Mononuclear cell (primary cell): ENCODE data around the gene ETS2. TPM values are rescaled to one million over a fixed set of nuclear protein-coding genes. Genes with fewer than 3 reads are reported as not detected.

Experiments used
- H3K27me3 ChIP-seq: 2 replicates; pipeline ENCODE4 v1.6.0; 2011; ENCODE audit warnings: low read length, control low read depth; ENCODE audit not compliant: insufficient read depth
- H3K4me1 ChIP-seq: 2 replicates; pipeline ENCODE4 v1.5.1; 2011; ENCODE audit warnings: mild to moderate bottlenecking, low read length, control low read depth; ENCODE audit not compliant: insufficient read depth
- H3K4me3 ChIP-seq: 2 replicates; pipeline ENCODE4 v1.5.1; 2011; ENCODE audit warnings: mild to moderate bottlenecking, low read length, moderate library complexity
- H3K9me3 ChIP-seq: 2 replicates; pipeline ENCODE4 v1.5.1; 2011; ENCODE audit warnings: low read depth, mild to moderate bottlenecking, control low read depth, low read length
- total RNA-seq: library from RNA; depleted of rRNA; stranded (reverse); fragments of >200 nt; gene quantifications from one replicate; pipeline ENCODE4 v1.2.3, GENCODE V29; 2012

ETS2 gene
- total RNA-seq, 1 donor = 64.1 TPM

GRCh38 chr21:38790961-38791360, 14.8 kb upstream of the ETS2 start:
- Histone ChIP-seq H3K4me3 (no peak overlapping the region), H3K9me3 (no peaks in the 10 kb centered on the region), H3K4me1 (peaks cover 4% of the 10 kb centered on the region), H3K27me3 (no peaks in the 10 kb centered on the region)

GRCh38 chr21:38792676-38793459, 12.9 kb upstream of the ETS2 start:
- peaks cover 4% of the 10 kb centered on the region for H3K4me1 ChIP-seq

GRCh38 chr21:38793926-38794713, 11.6 kb upstream of the ETS2 start:
- Histone ChIP-seq H3K4me3 (no peak overlapping the region), H3K4me1 (peaks cover 4% of the 10 kb centered on the region), H3K27me3 (no peaks in the 10 kb centered on the region), H3K9me3 (no peaks in the 10 kb centered on the region)

More at GRCh38 chr21:38792676-38793459, 12.9 kb upstream of the ETS2 start:
- Histone ChIP-seq H3K4me3 (no peak overlapping the region), H3K27me3 (no peaks in the 10 kb centered on the region), H3K9me3 (no peaks in the 10 kb centered on the region)

GRCh38 chr21:38794978-38795377, 10.8 kb upstream of the ETS2 start:
- Histone ChIP-seq H3K4me1 (peaks cover 4% of the 10 kb centered on the region), H3K27me3 (no peaks in the 10 kb centered on the region), H3K9me3 (no peaks in the 10 kb centered on the region), H3K4me3 (no peak overlapping the region)

GRCh38 chr21:38795475-38795874, 10.3 kb upstream of the ETS2 start:
- Histone ChIP-seq H3K4me3 (no peak overlapping the region), H3K4me1 (peaks cover 4% of the 10 kb centered on the region), H3K27me3 (no peaks in the 10 kb centered on the region), H3K9me3 (no peaks in the 10 kb centered on the region)

GRCh38 chr21:38796424-38796823, 9.3 kb upstream of the ETS2 start:
- H3K4me3 ChIP-seq = no peak overlapping the region
- no peaks in the 10 kb centered on the region for H3K27me3 ChIP-seq
- no peaks in the 10 kb centered on the region for H3K4me1 ChIP-seq
- no peaks in the 10 kb centered on the region for H3K9me3 ChIP-seq

GRCh38 chr21:38797470-38797869, 8.3 kb upstream of the ETS2 start:
- Histone ChIP-seq H3K27me3 (no peaks in the 10 kb centered on the region), H3K4me1 (no peaks in the 10 kb centered on the region), H3K9me3 (no peaks in the 10 kb centered on the region), H3K4me3 (no peak overlapping the region)

GRCh38 chr21:38798081-38798480, 7.6 kb upstream of the ETS2 start:
- Histone ChIP-seq H3K4me3 (no peak overlapping the region), H3K9me3 (no peaks in the 10 kb centered on the region), H3K4me1 (no peaks in the 10 kb centered on the region), H3K27me3 (no peaks in the 10 kb centered on the region)

GRCh38 chr21:38798481-38798882, 7.2 kb upstream of the ETS2 start:
- no peak overlapping the region for H3K4me3 ChIP-seq
- H3K27me3 ChIP-seq = no peaks in the 10 kb centered on the region
- no peaks in the 10 kb centered on the region for H3K9me3 ChIP-seq
- H3K4me1 ChIP-seq = no peaks in the 10 kb centered on the region

GRCh38 chr21:38800046-38800758, 5.5 kb upstream of the ETS2 start:
- peaks cover 14% of the 10 kb centered on the region for H3K4me1 ChIP-seq
- no peak overlapping the region for H3K4me3 ChIP-seq
- no peaks in the 10 kb centered on the region for H3K27me3 ChIP-seq
- no peaks in the 10 kb centered on the region for H3K9me3 ChIP-seq

- Histone ChIP-seq H3K9me3 (no peaks in the 10 kb centered on the region), H3K4me3 (no peak overlapping the region), H3K4me1 (peaks cover 15% of the 10 kb centered on the region), H3K27me3 (no peaks in the 10 kb centered on the region)
Observed at GRCh38 chr21:38800924-38801744, 4.6 kb upstream of the ETS2 start.

- Histone ChIP-seq H3K4me1 (peaks cover 15% of the 10 kb centered on the region), H3K27me3 (no peaks in the 10 kb centered on the region), H3K9me3 (no peaks in the 10 kb centered on the region), H3K4me3 (no peak overlapping the region)
Observed at GRCh38 chr21:38802050-38803026, 3.4 kb upstream of the ETS2 start.

GRCh38 chr21:38803075-38803660, 2.6 kb upstream of the ETS2 start:
- Histone ChIP-seq H3K4me3 (no peak overlapping the region), H3K9me3 (no peaks in the 10 kb centered on the region), H3K27me3 (no peaks in the 10 kb centered on the region), H3K4me1 (peaks cover 22% of the 10 kb centered on the region)
